ENCODE measurements around the gene SNRNP40. TPM values are rescaled to one million over a fixed set of nuclear protein-coding genes. Genes with fewer than 3 reads are reported as not detected.

The SNRNP40 gene
- polyA plus RNA-seq, result 66.0 TPM

- Mint-ChIP-seq H3K27ac (no peak within 1 kb of the TSS), H3K4me3 (no peak within 1 kb of the TSS)
These were observed at the start of gene SNRNP40, which contains the start of gene ZCCHC17 for GRCh38 chr1:31296486-31297276. Gene SNRNP40, minus strand, starts transcription at chr1:31296788. Its CDS starts 37 bp downstream, at chr1:31296751. Gene ZCCHC17, plus strand, starts transcription at chr1:31297032. Its CDS starts 13,067 bp downstream, at chr1:31310099.

GRCh38 chr1:31345635-31346034, 49.0 kb upstream of the SNRNP40 start:
- no peak overlapping the region for H3K4me3 Mint-ChIP-seq
- peaks cover 10% of the 10 kb centered on the region for H3K36me3 Mint-ChIP-seq
- H3K27ac Mint-ChIP-seq, result no peak overlapping the region
- no peaks in the 10 kb centered on the region for H3K27me3 Mint-ChIP-seq
- no peaks in the 10 kb centered on the region for H3K9me3 Mint-ChIP-seq
- H3K4me1 Mint-ChIP-seq, result peaks cover 1 to 10% (median 6%) of the 10 kb centered on the region in 3 donors

More at GRCh38 chr1:31296486-31297276, at the start of gene SNRNP40, which contains the start of gene ZCCHC17:
- Mint-ChIP-seq H3K4me1 (peaks cover 9 to 16% (median 13%) of the 10 kb centered on the region in 3 donors), H3K27me3 (no peaks in the 10 kb centered on the region), H3K36me3 (peaks cover 14% of the 10 kb centered on the region), H3K9me3 (no peaks in the 10 kb centered on the region)

GRCh38 chr1:31344503-31344902, 47.9 kb upstream of the SNRNP40 start:
- Mint-ChIP-seq H3K36me3 (peaks cover 5% of the 10 kb centered on the region), H3K4me3 (no peak overlapping the region)

GRCh38 chr1:31336687-31337467, 40.3 kb upstream of the SNRNP40 start:
- Mint-ChIP-seq H3K4me1 (peaks cover 4 to 5% (median 5%) of the 10 kb centered on the region in 3 donors), H3K4me3 (no peak overlapping the region), H3K9me3 (no peaks in the 10 kb centered on the region), H3K27me3 (no peaks in the 10 kb centered on the region), H3K36me3 (peaks cover 2% of the 10 kb centered on the region), H3K27ac (no peak overlapping the region)

More at GRCh38 chr1:31344503-31344902, 47.9 kb upstream of the SNRNP40 start:
- H3K27ac Mint-ChIP-seq, result no peak overlapping the region
- no peaks in the 10 kb centered on the region for H3K9me3 Mint-ChIP-seq
- H3K27me3 Mint-ChIP-seq, result no peaks in the 10 kb centered on the region
- peaks cover 1 to 10% (median 6%) of the 10 kb centered on the region in 3 donors for H3K4me1 Mint-ChIP-seq

- no peak overlapping the region for H3K27ac Mint-ChIP-seq
- H3K9me3 Mint-ChIP-seq, result no peaks in the 10 kb centered on the region
These were observed 38.4 kb upstream of the SNRNP40 start for GRCh38 chr1:31335007-31335406.

GRCh38 chr1:31327381-31327780, 30.8 kb upstream of the SNRNP40 start:
- Mint-ChIP-seq H3K4me3 (no peak overlapping the region), H3K27me3 (no peaks in the 10 kb centered on the region), H3K4me1 (peaks cover 0 to 3% (median 0%) of the 10 kb centered on the region in 3 donors), H3K9me3 (no peaks in the 10 kb centered on the region), H3K36me3 (peaks cover 5% of the 10 kb centered on the region), H3K27ac (no peak overlapping the region)

More at GRCh38 chr1:31335007-31335406, 38.4 kb upstream of the SNRNP40 start:
- peaks cover 5 to 7% (median 5%) of the 10 kb centered on the region in 3 donors for H3K4me1 Mint-ChIP-seq
- no peaks in the 10 kb centered on the region for H3K27me3 Mint-ChIP-seq
- H3K36me3 Mint-ChIP-seq, result peaks cover 4% of the 10 kb centered on the region
- H3K4me3 Mint-ChIP-seq, result no peak overlapping the region

GRCh38 chr1:31326461-31326860, 29.9 kb upstream of the SNRNP40 start:
- Mint-ChIP-seq H3K4me3 (no peak overlapping the region), H3K27me3 (no peaks in the 10 kb centered on the region), H3K27ac (no peak overlapping the region), H3K4me1 (no peaks in the 10 kb centered on the region), H3K36me3 (peaks cover 9% of the 10 kb centered on the region), H3K9me3 (no peaks in the 10 kb centered on the region)

- Mint-ChIP-seq H3K4me3 (no peak overlapping the region), H3K4me1 (no peaks in the 10 kb centered on the region), H3K36me3 (peaks cover 13% of the 10 kb centered on the region), H3K27me3 (no peaks in the 10 kb centered on the region), H3K27ac (no peak overlapping the region), H3K9me3 (no peaks in the 10 kb centered on the region)
These were observed 28.4 kb upstream of the SNRNP40 start for GRCh38 chr1:31324992-31325391.

GRCh38 chr1:31324093-31324492, 27.5 kb upstream of the SNRNP40 start:
- Mint-ChIP-seq H3K27ac (no peak overlapping the region), H3K4me3 (no peak overlapping the region), H3K27me3 (no peaks in the 10 kb centered on the region), H3K36me3 (peaks cover 13% of the 10 kb centered on the region), H3K9me3 (no peaks in the 10 kb centered on the region), H3K4me1 (no peaks in the 10 kb centered on the region)

GRCh38 chr1:31318146-31318545, 21.6 kb upstream of the SNRNP40 start:
- Mint-ChIP-seq H3K4me1 (peaks cover 0 to 2% (median 0%) of the 10 kb centered on the region in 3 donors), H3K36me3 (peaks cover 12% of the 10 kb centered on the region), H3K4me3 (no peak overlapping the region), H3K27ac (no peak overlapping the region), H3K9me3 (no peaks in the 10 kb centered on the region), H3K27me3 (no peaks in the 10 kb centered on the region)

- peaks cover 7% of the 10 kb centered on the region for H3K36me3 Mint-ChIP-seq
- no peak overlapping the region for H3K27ac Mint-ChIP-seq
- peaks cover 0 to 2% (median 0%) of the 10 kb centered on the region in 3 donors for H3K9me3 Mint-ChIP-seq
- H3K4me1 Mint-ChIP-seq, result peaks cover 0 to 2% (median 0%) of the 10 kb centered on the region in 3 donors
- H3K27me3 Mint-ChIP-seq, result no peaks in the 10 kb centered on the region
- H3K4me3 Mint-ChIP-seq, result no peak overlapping the region
These were observed 19.3 kb upstream of the SNRNP40 start for GRCh38 chr1:31315902-31316301.

- H3K4me3 Mint-ChIP-seq, result no peak overlapping the region
- peaks cover 6% of the 10 kb centered on the region for H3K36me3 Mint-ChIP-seq
- H3K27me3 Mint-ChIP-seq, result no peaks in the 10 kb centered on the region
- peaks cover 3 to 5% (median 5%) of the 10 kb centered on the region in 3 donors for H3K4me1 Mint-ChIP-seq
- H3K9me3 Mint-ChIP-seq, result peaks cover 0 to 2% (median 0%) of the 10 kb centered on the region in 3 donors
- H3K27ac Mint-ChIP-seq, result no peak overlapping the region
These were observed 13.6 kb upstream of the SNRNP40 start for GRCh38 chr1:31310198-31310597.

- H3K4me1 Mint-ChIP-seq, result peaks cover 3 to 9% (median 8%) of the 10 kb centered on the region in 3 donors
- peaks cover 0 to 2% (median 0%) of the 10 kb centered on the region in 3 donors for H3K9me3 Mint-ChIP-seq
- H3K27ac Mint-ChIP-seq, result peak overlapping the region in 1 of 3 donors; percentile 1
- H3K4me3 Mint-ChIP-seq, result no peak overlapping the region
- peaks cover 6% of the 10 kb centered on the region for H3K36me3 Mint-ChIP-seq
- no peaks in the 10 kb centered on the region for H3K27me3 Mint-ChIP-seq
These were observed 11.4 kb upstream of the SNRNP40 start for GRCh38 chr1:31308036-31308435.

GRCh38 chr1:31306278-31306677, 9.7 kb upstream of the SNRNP40 start:
- peaks cover 3 to 9% (median 8%) of the 10 kb centered on the region in 3 donors for H3K4me1 Mint-ChIP-seq
- H3K27me3 Mint-ChIP-seq, result no peaks in the 10 kb centered on the region
- H3K4me3 Mint-ChIP-seq, result no peak overlapping the region
- H3K9me3 Mint-ChIP-seq, result peaks cover 0 to 2% (median 0%) of the 10 kb centered on the region in 3 donors
- peaks cover 6% of the 10 kb centered on the region for H3K36me3 Mint-ChIP-seq
- no peak overlapping the region for H3K27ac Mint-ChIP-seq

All from IgD-negative memory B cell (primary cell).